Measurements from ENCODE around the gene LSM4. TPM values are rescaled to one million over a fixed set of nuclear protein-coding genes. Genes with fewer than 3 reads are reported as not detected.

The LSM4 gene
- total and polyA plus RNA-seq, 2 of the 4 experiments (the other 2 are of a cell fraction) = 44.8 to 118 TPM

GRCh38 chr19:18311502-18312091, 11.3 kb downstream of the LSM4 start (continued):
- TF ChIP-seq CHD1 (IDR thresholded peaks at IDR 0.05; ENCODE audit: low read depth, low read length) (no peak), RAD21 (IDR thresholded peaks at IDR 0.05; ENCODE audit: low read length) (no peak), RCOR1 (IDR thresholded peaks at IDR 0.05; ENCODE audit: insufficient replicate concordance, low read length) (no peak), SMC3 (IDR thresholded peaks at IDR 0.05; ENCODE audit: low read depth, low read length) (no peak), MAZ (IDR thresholded peaks at IDR 0.05; ENCODE audit: borderline replicate concordance, low read depth, low read length) (no peak)

DNA sequence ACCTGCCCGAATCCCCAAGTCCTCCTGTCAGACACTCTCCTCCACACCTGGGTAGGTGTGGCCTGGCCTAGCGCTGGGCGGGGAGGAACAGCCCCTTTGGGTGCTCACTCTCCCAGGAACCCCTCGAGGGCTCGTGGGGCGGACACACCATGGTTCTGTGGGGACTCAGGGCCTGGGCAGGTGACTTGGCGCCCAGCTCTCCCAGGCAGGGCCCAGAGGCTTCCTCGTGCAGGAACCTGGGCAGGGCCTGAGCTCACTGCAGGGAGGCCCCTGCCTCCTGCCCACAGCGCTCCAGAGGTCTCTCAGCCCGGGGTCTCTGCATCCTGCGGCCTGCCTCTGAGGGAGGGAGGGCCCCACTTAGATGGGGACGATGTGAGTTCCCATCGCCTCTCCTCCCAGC, 11.9 kb downstream of the LSM4 start:
- TF ChIP-seq BHLHE40 (IDR thresholded peaks at IDR 0.05; ENCODE audit: low read depth, low read length) = no peak
- TF ChIP-seq NFE2L2 (IDR thresholded peaks at IDR 0.05; ENCODE audit: low read depth, low read length) = no peak
- no peak for TF ChIP-seq ELK1 (IDR thresholded peaks at IDR 0.05; ENCODE audit: borderline replicate concordance, low read depth, low read length)
- TF ChIP-seq MAZ (IDR thresholded peaks at IDR 0.05; ENCODE audit: borderline replicate concordance, low read depth, low read length) = no peak
- no peak for TF ChIP-seq MAFK (IDR thresholded peaks at IDR 0.05; ENCODE audit: low read depth, low read length)
- no peak for TF ChIP-seq CEBPB (IDR thresholded peaks at IDR 0.05; ENCODE audit: low read depth, low read length)
- Histone ChIP-seq H3K56ac (ENCODE audit: extremely low read depth, insufficient read depth, low read length) (no peak overlapping the region), H2AK5ac (ENCODE audit: low read depth, low read length) (no peak overlapping the region), H3K14ac (replicated peaks; ENCODE audit: low read depth, low read length) (no peak overlapping the region), H4K91ac (ENCODE audit: insufficient read depth, low read depth, low read length) (no peak overlapping the region), H3K23ac (ENCODE audit: low read depth, low read length) (no peak overlapping the region), H2BK120ac (ENCODE audit: low read depth, low read length) (no peak overlapping the region), H3K18ac (ENCODE audit: low read depth, low read length) (no peak overlapping the region), H3K27ac (ENCODE audit: insufficient read depth, low read length) (no peak overlapping the region), H3K4me1 (ENCODE audit: control insufficient read depth, insufficient read depth, low read length) (peaks cover 2% of the 10 kb centered on the region; the same call in 1 of the 2 replicates), H3K36me3 (ENCODE audit: control insufficient read depth, insufficient read depth, low read length) (peaks cover 40% of the 10 kb centered on the region), H3K79me1 (ENCODE audit: low read depth in 1 of 2, low read length in 2 of 2) (peaks cover 8 to 40% of the 10 kb centered on the region in 2 experiments), H2BK20ac (ENCODE audit: low read depth, low read length) (no peak overlapping the region), H3K27me3 (ENCODE audit: control insufficient read depth, insufficient read depth, low read length) (no peaks in the 10 kb centered on the region), H2BK5ac (ENCODE audit: low read depth, low read length, poor library complexity, severe bottlenecking) (no peak overlapping the region), H4K20me1 (ENCODE audit: insufficient read depth, low read length) (no peaks in the 10 kb centered on the region), H4K5ac (ENCODE audit: low read depth, low read length) (no peak overlapping the region), H3K4ac (ENCODE audit: low read depth, low read length) (no peak overlapping the region), H4K8ac (ENCODE audit: low read depth in 2 of 2, low read length in 2 of 2) (no peak overlapping the region), H2AK9ac (replicated peaks; ENCODE audit: low read depth, low read length, poor library complexity) (no peak overlapping the region), H3K9me3 (ENCODE audit: control insufficient read depth, insufficient read depth, low read length) (no peaks in the 10 kb centered on the region), H3K4me2 (ENCODE audit: low read depth, low read length) (no peak overlapping the region), H2AFZ (replicated peaks; ENCODE audit: low read length, poor library complexity) (no peak overlapping the region), H3K9me1 (ENCODE audit: insufficient read depth, low read length) (0 out of 2 replicates have a peak, but pooled peaks cover 3% of the 10 kb centered on the region), H3K4me3 (ENCODE audit: insufficient read depth, low read depth, low read length) (no peak overlapping the region), H2BK15ac (ENCODE audit: low read depth, low read length) (no peak overlapping the region), H3K9ac (ENCODE audit: low read depth, low read length) (no peak overlapping the region)
- DNase-seq = no peak
- in situ Hi-C loops (cut with MboI; ENCODE audit: low sequenced_read_pairs) (no loop called here), intact Hi-C loops (cut with micrococcal nuclease) (no loop called here), dilution Hi-C loops (cut with HindIII; ENCODE audit: low sequenced_read_pairs, unreplicated experiment) (no loop called here)
- CTCF ChIA-PET = no interaction called here
- BruUV-seq (replicated peaks) = no TSS peak
- POLR2A ChIA-PET (ENCODE audit: unreplicated experiment) = no interaction called here
- 98% methylated on average over 5 of the region's 13 CpGs; no CpG with 5 or more reads in 1 of the 2 experiments for WGBS, 2 experiments (ENCODE audit: extremely low coverage in 2 of 2, insufficient read length in 1 of 2)
- ATAC-seq (ENCODE audit: low read depth) = no peak

Measured in IMR-90 (cell line).